ENCODE results near the gene MSX2. TPM values are rescaled to one million over a fixed set of nuclear protein-coding genes. Genes with fewer than 3 reads are reported as not detected.

Gene MSX2
- polyA plus RNA-seq, 1 of the 3 experiments (the other 2 are of a cell fraction) = 5.8 TPM

DNA sequence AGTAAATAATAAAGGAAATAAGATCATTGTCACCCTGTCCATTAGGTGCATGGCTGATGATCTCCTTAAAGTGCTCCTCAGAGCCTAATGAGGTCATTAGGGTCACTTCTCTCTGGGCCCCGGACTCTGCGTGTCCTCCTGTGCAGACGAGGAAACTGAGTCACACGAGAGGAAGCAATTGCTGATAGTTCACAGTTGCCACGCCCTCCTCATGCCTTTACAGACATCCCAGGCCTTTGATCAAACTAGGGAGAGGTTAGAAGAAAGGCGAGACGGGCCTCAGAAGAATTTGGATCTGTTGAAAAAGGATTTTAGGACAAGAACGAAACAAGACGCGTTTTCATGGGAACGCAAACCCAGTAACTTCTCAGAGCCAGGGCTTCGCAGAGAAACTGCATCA lies 32.0 kb upstream of the MSX2 start:
- Histone ChIP-seq H3K27me3 (ENCODE audit: insufficient read depth) (peaks cover 7% of the 10 kb centered on the region), H3F3A (replicated peaks; ENCODE audit: insufficient read depth) (no peaks in the 10 kb centered on the region), H3K9me2 (no peaks in the 10 kb centered on the region), H4K20me1 (ENCODE audit: insufficient read depth) (no peaks in the 10 kb centered on the region), H3K4me1 (ENCODE audit: control insufficient read depth in 1 of 2, insufficient read depth in 2 of 2, low read depth in 1 of 2, low read length in 1 of 2) (peaks cover 0 to 11% of the 10 kb centered on the region in 2 experiments; a peak in 1 of 4 replicates), H3K27ac (ENCODE audit: low read depth in 2 of 2, low read length in 1 of 2) (no peak overlapping the region), H3K4me3 (ENCODE audit: low read depth in 2 of 2, low read length in 1 of 2) (no peak overlapping the region), H3K79me2 (ENCODE audit: insufficient read depth) (no peaks in the 10 kb centered on the region), H3K4me2 (no peak overlapping the region), H3K9me3 (no peaks in the 10 kb centered on the region), H2AFZ (ENCODE audit: low read depth) (no peak overlapping the region), H3K9ac (no peak overlapping the region), H3K36me3 (replicated peaks in 1 of 2; ENCODE audit: control insufficient read depth in 1 of 2, insufficient read depth in 2 of 2, low read length in 1 of 2) (no peaks in the 10 kb centered on the region)
- TF ChIP-seq FOSL2 (IDR thresholded peaks at IDR 0.05; ENCODE audit: borderline replicate concordance, low read depth) = no peak
- no peak for TF ChIP-seq TAF1 (IDR thresholded peaks at IDR 0.05; ENCODE audit: borderline replicate concordance, low read depth, low read length)
- TF ChIP-seq, protein P1, sequence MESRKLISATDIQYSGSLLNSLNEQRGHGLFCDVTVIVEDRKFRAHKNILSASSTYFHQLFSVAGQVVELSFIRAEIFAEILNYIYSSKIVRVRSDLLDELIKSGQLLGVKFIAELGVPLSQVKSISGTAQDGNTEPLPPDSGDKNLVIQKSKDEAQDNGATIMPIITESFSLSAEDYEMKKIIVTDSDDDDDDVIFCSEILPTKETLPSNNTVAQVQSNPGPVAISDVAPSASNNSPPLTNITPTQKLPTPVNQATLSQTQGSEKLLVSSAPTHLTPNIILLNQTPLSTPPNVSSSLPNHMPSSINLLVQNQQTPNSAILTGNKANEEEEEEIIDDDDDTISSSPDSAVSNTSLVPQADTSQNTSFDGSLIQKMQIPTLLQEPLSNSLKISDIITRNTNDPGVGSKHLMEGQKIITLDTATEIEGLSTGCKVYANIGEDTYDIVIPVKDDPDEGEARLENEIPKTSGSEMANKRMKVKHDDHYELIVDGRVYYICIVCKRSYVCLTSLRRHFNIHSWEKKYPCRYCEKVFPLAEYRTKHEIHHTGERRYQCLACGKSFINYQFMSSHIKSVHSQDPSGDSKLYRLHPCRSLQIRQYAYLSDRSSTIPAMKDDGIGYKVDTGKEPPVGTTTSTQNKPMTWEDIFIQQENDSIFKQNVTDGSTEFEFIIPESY (IDR thresholded peaks at IDR 0.05; ENCODE audit: borderline replicate concordance, low read depth) = no peak
- TF ChIP-seq GATA2 (CRISPR knock-in tag; IDR thresholded peaks at IDR 0.05) = no peak
- TF ChIP-seq JUND (IDR thresholded peaks at IDR 0.05) = no peak
- TF ChIP-seq, protein P2, sequence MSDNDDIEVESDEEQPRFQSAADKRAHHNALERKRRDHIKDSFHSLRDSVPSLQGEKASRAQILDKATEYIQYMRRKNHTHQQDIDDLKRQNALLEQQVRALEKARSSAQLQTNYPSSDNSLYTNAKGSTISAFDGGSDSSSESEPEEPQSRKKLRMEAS (IDR thresholded peaks at IDR 0.05; ENCODE audit: low read depth) = no peak
- no peak for TF ChIP-seq NFIC (IDR thresholded peaks at IDR 0.05; ENCODE audit: borderline replicate concordance)
- TF ChIP-seq, protein P3, sequence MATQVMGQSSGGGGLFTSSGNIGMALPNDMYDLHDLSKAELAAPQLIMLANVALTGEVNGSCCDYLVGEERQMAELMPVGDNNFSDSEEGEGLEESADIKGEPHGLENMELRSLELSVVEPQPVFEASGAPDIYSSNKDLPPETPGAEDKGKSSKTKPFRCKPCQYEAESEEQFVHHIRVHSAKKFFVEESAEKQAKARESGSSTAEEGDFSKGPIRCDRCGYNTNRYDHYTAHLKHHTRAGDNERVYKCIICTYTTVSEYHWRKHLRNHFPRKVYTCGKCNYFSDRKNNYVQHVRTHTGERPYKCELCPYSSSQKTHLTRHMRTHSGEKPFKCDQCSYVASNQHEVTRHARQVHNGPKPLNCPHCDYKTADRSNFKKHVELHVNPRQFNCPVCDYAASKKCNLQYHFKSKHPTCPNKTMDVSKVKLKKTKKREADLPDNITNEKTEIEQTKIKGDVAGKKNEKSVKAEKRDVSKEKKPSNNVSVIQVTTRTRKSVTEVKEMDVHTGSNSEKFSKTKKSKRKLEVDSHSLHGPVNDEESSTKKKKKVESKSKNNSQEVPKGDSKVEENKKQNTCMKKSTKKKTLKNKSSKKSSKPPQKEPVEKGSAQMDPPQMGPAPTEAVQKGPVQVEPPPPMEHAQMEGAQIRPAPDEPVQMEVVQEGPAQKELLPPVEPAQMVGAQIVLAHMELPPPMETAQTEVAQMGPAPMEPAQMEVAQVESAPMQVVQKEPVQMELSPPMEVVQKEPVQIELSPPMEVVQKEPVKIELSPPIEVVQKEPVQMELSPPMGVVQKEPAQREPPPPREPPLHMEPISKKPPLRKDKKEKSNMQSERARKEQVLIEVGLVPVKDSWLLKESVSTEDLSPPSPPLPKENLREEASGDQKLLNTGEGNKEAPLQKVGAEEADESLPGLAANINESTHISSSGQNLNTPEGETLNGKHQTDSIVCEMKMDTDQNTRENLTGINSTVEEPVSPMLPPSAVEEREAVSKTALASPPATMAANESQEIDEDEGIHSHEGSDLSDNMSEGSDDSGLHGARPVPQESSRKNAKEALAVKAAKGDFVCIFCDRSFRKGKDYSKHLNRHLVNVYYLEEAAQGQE (IDR thresholded peaks at IDR 0.05; ENCODE audit: low read depth, low read length) = no peak
- no peak for TF ChIP-seq EZH2phosphoT487 (IDR thresholded peaks at IDR 0.05; ENCODE audit: borderline replicate concordance, low read depth)
- TF ChIP-seq SMC3 (IDR thresholded peaks at IDR 0.05; ENCODE audit: low read depth, low read length) = no peak
- no peak for TF ChIP-seq RFX5 (IDR thresholded peaks at IDR 0.05; ENCODE audit: low read length)
- TF ChIP-seq MXI1 (IDR thresholded peaks at IDR 0.05; ENCODE audit: low read depth, low read length) = no peak
- TF ChIP-seq, protein P4, sequence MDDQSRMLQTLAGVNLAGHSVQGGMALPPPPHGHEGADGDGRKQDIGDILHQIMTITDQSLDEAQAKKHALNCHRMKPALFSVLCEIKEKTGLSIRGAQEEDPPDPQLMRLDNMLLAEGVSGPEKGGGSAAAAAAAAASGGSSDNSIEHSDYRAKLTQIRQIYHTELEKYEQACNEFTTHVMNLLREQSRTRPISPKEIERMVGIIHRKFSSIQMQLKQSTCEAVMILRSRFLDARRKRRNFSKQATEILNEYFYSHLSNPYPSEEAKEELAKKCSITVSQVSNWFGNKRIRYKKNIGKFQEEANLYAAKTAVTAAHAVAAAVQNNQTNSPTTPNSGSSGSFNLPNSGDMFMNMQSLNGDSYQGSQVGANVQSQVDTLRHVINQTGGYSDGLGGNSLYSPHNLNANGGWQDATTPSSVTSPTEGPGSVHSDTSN (IDR thresholded peaks at IDR 0.05) = no peak
- TF ChIP-seq RAD21 (IDR thresholded peaks at IDR 0.05; ENCODE audit: low read length) = no peak
- TF ChIP-seq, protein P5, sequence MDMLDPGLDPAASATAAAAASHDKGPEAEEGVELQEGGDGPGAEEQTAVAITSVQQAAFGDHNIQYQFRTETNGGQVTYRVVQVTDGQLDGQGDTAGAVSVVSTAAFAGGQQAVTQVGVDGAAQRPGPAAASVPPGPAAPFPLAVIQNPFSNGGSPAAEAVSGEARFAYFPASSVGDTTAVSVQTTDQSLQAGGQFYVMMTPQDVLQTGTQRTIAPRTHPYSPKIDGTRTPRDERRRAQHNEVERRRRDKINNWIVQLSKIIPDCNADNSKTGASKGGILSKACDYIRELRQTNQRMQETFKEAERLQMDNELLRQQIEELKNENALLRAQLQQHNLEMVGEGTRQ (IDR thresholded peaks at IDR 0.05; ENCODE audit: borderline replicate concordance, low read depth, low read length) = no peak
- TF ChIP-seq TCF12 (IDR thresholded peaks at IDR 0.05) = no peak
- 72% methylated on average over 12 of the region's 12 CpGs for WGBS (ENCODE audit: low lambda C conversion rate)
- no peak for DNase-seq
- ChIA-PET POLR2A (no interaction called here), CTCF (interaction anchor here (0.6 kb wide), 1 partner anchor 1408 kb away, joined by 3 read pairs; no protein-coding TSS in a partner anchor)

All from SK-N-SH (cell line).